ENCODE data around the gene ASTN2.

The ASTN2 gene

GRCh38 chr9:116419181-116419580, 995.7 kb downstream of the ASTN2 start:
- H3K27ac ChIP-seq: peak overlapping the region; percentile 42
- TF ChIP-seq CTCF (conservative IDR thresholded peaks at IDR 0.05): no peak

GRCh38 chr9:116417464-116417863, 997.4 kb downstream of the ASTN2 start:
- TF ChIP-seq CTCF (conservative IDR thresholded peaks at IDR 0.05): no peak
- H3K27ac ChIP-seq: no peak overlapping the region

GRCh38 chr9:116416421-116416820, 998.4 kb downstream of the ASTN2 start:
- H3K27ac ChIP-seq: no peak overlapping the region

DNA sequence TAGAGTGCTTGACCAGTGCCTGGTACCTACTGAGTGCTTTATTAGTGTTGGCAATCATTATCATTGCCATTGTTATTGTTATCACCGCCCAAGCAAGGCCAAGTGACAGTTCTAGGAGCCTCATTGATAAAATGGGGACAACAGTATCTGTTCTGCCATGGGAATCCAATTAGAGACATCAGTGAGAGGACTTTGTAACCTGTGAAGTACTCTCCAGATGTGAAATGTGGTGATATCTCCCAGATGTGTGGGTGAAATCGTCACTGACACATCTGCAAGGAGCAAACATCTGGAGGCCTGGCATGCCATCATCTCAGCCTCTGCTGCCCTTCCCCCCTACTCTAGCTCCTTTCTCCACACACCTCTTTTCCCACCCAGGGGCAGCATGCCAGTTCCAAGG, 1000.5 kb downstream of the ASTN2 start:
- H3K27ac ChIP-seq: no peak overlapping the region
- no peak for TF ChIP-seq CTCF (conservative IDR thresholded peaks at IDR 0.05)

More at GRCh38 chr9:116416421-116416820, 998.4 kb downstream of the ASTN2 start:
- TF ChIP-seq CTCF (conservative IDR thresholded peaks at IDR 0.05): no peak

- no peak overlapping the region for H3K27ac ChIP-seq
- TF ChIP-seq CTCF (conservative IDR thresholded peaks at IDR 0.05): no peak
Observed at GRCh38 chr9:116411506-116411905, 1003.4 kb downstream of the ASTN2 start.

DNA sequence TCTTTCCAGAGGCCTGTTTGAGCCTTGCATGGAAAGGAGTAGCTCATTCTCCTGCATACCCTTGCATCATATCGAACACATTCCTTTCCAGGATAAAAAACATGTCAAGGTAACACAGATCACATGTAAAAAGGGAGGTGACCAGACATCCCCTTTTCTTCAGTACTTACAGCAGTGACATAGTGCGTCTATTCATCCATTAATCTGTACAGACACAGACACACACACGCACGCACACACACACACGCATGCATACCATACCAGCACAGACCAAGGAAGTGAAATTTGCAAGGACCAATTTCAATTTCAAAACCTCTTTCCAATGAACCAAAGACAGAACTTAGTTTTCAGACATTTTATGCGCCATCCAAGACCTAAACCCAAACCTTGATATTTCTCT, 1005.2 kb downstream of the ASTN2 start:
- no peak for TF ChIP-seq CTCF (conservative IDR thresholded peaks at IDR 0.05)

DNA sequence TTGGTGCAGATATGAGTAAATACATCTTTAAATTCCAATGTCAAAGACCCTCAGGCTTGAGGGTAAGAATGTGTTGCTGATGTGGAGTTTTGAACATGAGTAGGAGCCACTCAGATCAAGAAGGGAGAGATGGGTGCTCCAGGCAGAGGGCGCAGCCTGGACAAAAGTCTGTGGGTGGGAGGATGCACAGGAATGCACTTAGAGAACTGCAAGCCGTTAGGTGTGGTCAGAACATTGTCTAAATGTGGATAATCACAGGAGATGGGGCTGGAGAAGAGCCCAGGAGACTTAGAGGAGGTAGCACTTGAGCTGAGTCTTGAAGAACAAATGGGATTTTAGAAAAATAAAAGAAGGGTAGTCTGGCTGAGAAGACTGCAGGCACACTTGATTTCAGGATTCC, 1005.7 kb downstream of the ASTN2 start:
- H3K27ac ChIP-seq: no peak overlapping the region
- TF ChIP-seq CTCF (conservative IDR thresholded peaks at IDR 0.05): no peak

More for the DNA sequence above, 1005.2 kb downstream of the ASTN2 start:
- no peak overlapping the region for H3K27ac ChIP-seq

DNA sequence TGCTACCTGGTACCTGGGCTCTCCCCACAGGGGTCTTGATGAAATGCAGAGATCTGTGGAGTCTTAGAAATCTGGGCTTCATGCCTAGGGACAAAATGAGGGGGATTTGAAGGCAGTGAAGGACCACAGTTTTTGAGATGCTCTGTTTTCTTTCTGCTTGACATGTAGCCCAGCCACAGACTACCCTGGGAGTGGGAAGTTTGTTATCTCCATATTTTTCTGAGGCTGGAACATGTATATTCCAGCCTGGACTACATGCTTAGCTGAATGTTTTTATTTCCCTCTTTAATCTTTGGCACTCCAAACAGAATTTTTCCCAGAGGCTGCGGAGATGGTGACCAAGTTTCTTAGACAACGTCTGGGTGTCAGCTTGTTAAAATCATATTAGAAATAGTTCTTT, 1008.4 kb downstream of the ASTN2 start:
- no peak overlapping the region for H3K27ac ChIP-seq
- TF ChIP-seq CTCF (conservative IDR thresholded peaks at IDR 0.05): no peak

Data from VCaP (cell line).